Stimulated activated CD4-positive, alpha-beta T cell treated with anti-CD3 and anti-CD28 coated beads, Interleukin-12 subunit alpha, Interleukin-12 subunit beta, amount 100 ng/mL, for 48 hours (primary cell): ENCODE data around the gene C16orf96.

Experiments used
- DNase-seq, 3 donors: peaks; one replicate each; pipeline ENCODE4 v3.0.0-alpha.2; 2020; ENCODE audit warnings: low read depth in 2 of 3, low spot score in 1 of 3

C16orf96 gene

DNA sequence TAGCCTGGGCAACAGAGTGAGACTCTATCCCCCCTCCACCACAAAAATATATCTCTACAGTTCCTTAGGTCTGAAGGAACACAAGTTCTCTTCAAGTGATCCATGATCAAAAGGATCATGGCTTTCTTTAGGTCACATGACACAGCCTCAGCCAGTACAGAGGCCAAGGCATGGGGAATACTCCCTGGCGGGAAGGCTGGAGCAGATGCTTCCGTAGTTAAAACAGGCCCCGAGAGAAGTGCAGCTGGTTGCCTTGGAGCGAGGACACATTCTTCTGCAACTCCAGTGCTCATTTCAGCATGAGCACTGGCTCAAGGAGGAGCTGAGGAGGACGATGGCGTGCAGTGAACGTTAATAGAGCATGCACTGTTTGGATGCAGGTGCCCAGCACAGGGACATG, 31.1 kb upstream of the C16orf96 start:
- no peak for DNase-seq

DNA sequence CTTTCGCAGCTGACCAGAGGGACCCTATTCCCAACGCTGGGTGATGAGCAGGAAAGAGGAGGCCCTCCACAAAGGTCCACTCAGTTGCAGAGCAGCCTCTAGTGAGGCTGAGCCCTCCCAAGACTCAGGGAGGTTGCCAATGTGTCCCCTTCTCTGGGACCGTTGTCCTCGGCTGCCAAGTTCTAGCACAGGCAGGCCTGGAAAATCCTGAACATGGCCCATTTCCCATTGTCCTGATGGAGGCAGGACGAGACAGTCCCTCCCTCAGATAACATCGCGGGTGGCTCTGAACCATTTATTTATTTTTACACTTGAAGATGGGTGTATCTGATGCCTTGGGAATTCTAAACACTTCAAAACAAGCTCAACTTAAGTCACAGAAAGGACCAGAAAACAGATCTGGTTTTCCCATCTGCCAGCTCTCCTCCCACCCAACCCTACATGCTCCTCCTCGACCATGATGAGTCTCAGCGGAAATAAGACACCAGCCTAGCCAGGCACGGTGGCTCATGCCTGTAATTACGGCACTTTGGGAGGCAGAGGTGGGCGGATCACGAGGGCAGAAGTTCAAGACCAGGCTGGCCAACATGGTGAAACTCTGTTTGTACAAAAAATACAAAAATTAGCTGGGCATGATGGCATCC, 30.4 kb upstream of the C16orf96 start:
- no peak for DNase-seq

DNA sequence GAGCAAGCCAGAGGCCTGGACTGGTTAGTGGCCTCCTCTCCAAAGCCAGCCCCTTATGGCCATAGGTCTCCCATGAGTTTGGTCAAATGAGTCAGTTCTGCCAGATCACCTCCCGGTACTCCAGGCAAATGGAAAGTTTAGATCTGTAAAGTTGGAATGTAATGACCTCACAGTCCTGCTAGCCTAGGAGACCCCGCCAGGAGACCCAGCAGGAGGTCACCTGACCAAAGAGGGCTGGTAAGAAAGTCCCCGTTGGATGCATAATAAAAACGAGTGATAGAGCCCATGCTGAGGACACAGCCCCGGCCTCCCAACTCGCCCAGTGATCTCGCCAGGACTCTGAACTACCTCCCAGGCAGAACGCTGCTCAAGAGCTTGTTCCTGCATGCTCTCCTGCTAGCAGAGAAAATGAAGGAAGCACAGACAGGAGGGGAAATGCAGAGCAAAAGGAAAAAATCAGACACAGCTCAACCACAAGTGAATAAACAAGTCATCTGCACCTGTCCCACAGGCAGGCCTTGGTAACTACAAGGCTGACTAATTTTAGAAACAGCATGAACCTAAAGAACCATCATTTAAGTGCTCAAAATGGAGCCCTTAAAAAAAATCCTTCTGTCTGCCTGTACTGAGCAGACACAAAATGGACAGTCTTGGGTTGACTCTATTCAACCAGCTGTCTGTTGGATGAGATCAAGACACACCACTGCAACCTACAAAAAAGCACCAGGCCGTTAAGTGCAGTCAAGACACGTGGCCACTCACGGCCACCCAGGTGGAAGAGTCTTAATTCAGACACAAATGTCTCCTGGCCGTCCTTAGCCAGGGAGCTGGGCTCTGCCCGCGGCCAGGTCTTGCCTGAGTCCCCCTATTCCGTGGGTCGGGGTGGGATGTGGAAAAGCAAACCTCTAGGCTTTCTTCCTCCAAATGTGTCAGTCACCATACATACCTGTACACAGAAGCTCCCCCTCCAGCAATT, 26.8 kb upstream of the C16orf96 start:
- DNase-seq: no peak

GRCh38 chr16:4531811-4532210, 24.3 kb upstream of the C16orf96 start:
- no peak for DNase-seq

GRCh38 chr16:4532238-4532637, 23.9 kb upstream of the C16orf96 start:
- DNase-seq: no peak

GRCh38 chr16:4533490-4533889, 22.6 kb upstream of the C16orf96 start:
- DNase-seq: no peak

- no peak for DNase-seq
Observed at GRCh38 chr16:4534151-4534790, 21.9 kb upstream of the C16orf96 start.

- peak; percentile 28 to 41 (median 40) for DNase-seq
Observed at GRCh38 chr16:4535627-4536108, 20.5 kb upstream of the C16orf96 start.

GRCh38 chr16:4536391-4537106, 19.6 kb upstream of the C16orf96 start:
- DNase-seq: no peak

- no peak for DNase-seq
Observed at GRCh38 chr16:4537376-4538343, 18.5 kb upstream of the C16orf96 start.

DNA sequence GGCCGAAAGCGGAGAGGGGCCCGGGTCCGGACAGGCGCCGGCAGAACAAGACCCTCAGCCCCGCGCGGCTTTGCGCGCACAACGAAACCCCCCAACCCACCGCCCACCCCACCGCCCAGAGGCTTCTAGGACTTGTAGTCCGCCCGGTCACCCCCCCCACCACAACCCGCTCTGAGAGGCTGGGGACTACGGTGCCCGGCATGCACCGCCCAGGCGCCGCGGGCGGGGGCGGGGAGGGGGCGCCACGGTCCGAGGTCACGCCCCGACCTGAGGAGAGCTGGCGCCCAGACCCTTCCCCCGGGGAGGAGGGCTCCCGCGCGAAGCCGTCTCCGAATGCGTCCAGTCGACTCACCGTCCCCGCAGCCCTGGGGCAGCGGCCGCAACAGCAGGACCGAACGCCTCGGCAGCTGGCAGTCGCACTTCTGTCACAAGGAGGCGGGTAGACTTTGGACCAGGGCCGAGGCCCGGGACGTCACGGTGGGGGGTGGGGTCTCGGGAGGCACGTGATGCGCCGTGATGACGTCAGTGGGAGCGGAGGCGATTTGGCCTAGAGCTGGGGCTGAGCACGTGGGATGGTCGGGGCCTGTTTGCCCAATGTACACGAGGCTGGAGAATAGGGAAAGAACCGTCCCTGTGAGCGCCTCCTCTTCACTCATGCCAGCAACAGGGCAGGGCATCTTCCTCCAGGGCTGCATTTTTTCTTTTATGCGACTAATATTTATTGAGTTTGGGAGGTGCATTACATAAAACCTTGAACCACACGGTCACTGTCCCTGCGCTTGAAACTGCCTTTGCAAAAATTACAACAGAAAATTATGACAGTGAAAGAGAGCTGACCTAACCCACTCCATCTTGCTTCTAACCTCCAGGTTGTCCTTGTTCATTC, 17.5 kb upstream of the C16orf96 start, which contains the start of gene CDIP1:
CDIP1 (minus strand) TSS at position 424 of the 886 bp plus-strand sequence. CDS start 24,643 bp downstream, outside the sequence.
- peak; percentile 95 to 99 (median 96) for DNase-seq

GRCh38 chr16:4539716-4540284, 16.3 kb upstream of the C16orf96 start:
- no peak for DNase-seq

DNA sequence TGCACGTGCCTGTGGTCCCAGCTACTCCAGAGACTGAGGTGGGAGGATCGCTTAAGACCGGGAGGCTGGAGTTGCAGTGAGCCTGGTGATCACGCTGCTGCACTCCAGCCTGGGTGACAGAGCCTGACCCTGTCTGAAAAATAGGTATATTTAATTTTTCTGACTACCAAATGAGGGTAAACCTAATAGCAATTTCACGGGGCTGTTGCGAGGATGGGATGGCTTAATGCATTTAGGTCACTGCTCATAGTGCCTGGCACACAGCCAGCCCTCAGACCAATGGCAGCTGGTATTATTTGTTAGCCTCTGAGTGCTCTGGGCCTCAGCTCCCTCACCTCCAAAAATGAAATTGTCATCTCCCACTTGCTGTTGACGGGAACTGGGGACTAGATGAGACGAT, 11.7 kb upstream of the C16orf96 start:
- no peak for DNase-seq

DNA sequence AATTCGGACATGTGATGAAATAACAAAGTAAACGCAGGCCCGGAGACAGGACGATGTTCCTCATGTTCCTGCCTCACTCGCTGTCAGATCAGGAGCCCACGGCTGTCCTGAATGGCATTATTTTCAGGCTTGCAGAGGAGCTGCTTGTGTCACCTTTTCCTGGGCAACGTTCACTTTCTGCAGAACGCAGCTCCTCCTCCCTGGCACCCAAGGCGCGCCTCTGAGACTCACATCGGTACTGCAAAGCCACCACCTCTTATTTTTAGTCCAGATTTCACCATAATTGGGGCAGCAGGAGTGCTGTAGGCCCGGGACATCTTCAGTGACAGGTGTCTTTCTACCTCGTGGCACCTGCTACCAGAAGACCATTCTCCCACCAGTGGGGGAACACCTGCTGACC, 8.0 kb upstream of the C16orf96 start:
- DNase-seq: no peak

DNA sequence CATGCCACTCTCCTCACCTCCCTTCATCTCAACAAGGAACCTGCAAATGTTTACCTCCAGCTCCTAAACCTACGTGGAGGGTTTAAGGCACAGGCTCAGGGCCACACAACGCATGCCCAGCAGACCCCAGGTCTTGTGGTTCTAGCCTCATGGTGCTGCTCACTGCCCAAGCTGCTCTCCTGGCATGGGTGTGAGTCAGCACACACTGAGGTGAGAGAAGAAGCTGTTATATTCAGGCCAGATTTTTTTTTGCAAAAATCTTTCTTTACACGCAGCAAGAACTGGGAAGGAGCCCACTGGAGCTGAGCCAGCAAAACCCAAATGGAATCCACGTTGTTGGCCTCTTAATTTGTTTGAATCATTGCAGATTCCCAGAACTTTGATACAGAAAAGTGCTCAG, 5.5 kb upstream of the C16orf96 start:
- DNase-seq: no peak

DNA sequence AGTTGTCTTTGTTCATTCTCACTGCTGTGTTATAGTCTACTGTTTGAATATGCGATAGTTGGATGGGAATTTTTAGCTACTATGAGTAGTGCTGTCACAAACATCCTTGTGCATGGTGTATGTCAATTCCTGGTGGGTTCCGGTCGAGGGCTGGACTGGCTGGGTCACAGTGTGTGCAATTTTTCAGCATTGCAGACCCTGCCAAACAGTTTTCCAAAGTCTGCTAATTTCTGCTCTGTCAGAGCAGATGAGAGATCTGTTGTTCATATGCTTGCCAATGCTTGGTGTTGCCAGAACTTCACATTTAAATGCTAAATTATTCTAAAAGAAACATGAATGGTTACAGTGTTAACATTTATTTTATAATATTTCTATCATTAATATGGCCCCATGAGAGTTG, 3.6 kb upstream of the C16orf96 start:
- DNase-seq: no peak

GRCh38 chr16:4556580-4556979, 440 bp downstream of the C16orf96 start:
- DNase-seq: no peak

GRCh38 chr16:4557973-4558372, 1.8 kb downstream of the C16orf96 start:
- DNase-seq: no peak
